ENCODE data around the gene ALOX15.

The ALOX15 gene

DNA sequence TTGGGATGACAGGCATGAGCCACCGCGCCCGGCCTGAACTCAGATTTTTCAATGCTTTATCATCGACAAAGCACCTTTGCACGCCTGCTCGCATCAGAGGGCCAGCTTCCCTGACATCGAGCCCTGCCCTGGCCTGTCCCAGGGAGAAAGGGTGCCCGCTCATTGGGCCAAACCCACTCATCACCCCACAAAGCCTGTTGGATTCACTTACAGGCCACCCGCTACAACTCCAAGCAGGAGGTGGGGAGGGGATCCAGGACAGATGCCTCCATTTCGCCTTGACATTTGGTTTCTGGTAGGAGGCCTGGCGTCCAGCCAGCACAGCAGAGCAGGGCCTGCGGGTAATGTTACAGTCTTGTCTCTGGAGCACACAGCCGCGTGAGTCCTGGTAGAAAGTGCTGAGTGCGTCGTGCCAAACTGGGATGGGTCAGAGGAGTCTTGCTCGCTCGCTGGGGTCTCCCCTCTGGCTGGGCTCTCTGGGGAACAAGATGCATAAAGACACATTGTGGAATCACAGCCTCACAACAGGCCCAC, 37.3 kb downstream of the ALOX15 start:
- Histone ChIP-seq H3K36me3 (no peaks in the 10 kb centered on the region), H3K4me1 (ENCODE audit: control insufficient read depth in 1 of 2, insufficient read depth in 1 of 2, low read depth in 1 of 2, low read length in 1 of 2) (no peaks in the 10 kb centered on the region), H3K9me3 (no peaks in the 10 kb centered on the region), H3K27ac (no peak overlapping the region), H3K4me3 (ENCODE audit: low read depth in 1 of 2, low read length in 1 of 2) (no peak overlapping the region), H3K27me3 (peaks cover 36% of the 10 kb centered on the region)
- TF ChIP-seq, protein P1, sequence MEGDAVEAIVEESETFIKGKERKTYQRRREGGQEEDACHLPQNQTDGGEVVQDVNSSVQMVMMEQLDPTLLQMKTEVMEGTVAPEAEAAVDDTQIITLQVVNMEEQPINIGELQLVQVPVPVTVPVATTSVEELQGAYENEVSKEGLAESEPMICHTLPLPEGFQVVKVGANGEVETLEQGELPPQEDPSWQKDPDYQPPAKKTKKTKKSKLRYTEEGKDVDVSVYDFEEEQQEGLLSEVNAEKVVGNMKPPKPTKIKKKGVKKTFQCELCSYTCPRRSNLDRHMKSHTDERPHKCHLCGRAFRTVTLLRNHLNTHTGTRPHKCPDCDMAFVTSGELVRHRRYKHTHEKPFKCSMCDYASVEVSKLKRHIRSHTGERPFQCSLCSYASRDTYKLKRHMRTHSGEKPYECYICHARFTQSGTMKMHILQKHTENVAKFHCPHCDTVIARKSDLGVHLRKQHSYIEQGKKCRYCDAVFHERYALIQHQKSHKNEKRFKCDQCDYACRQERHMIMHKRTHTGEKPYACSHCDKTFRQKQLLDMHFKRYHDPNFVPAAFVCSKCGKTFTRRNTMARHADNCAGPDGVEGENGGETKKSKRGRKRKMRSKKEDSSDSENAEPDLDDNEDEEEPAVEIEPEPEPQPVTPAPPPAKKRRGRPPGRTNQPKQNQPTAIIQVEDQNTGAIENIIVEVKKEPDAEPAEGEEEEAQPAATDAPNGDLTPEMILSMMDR (IDR thresholded peaks at IDR 0.05) = no peak

DNA sequence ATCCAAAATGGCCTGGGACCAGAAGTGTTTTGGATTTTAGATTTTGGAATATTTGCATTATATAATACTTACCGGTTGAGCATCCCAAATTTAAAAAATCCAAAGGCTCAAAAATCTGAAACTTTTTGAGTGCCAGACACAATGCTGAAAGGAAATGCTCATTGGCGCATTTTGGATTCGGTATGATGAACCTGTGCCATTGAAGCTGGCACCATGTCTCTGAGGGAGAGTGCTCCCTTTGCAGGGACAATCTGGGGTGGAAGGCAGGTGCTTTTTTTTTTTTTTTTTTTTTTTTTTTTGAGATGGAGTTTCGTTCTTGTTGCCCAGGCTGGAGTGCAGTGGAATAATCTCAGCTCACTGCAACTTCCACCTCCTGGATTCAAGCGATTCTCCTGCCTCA, 39.4 kb downstream of the ALOX15 start:
- H3K27me3 ChIP-seq = peaks cover 16% of the 10 kb centered on the region
- H3K4me1 ChIP-seq (ENCODE audit: control insufficient read depth in 1 of 2, insufficient read depth in 1 of 2, low read depth in 1 of 2, low read length in 1 of 2) = no peaks in the 10 kb centered on the region
- TF ChIP-seq, protein P1 (IDR thresholded peaks at IDR 0.05) = no peak
- H3K9me3 ChIP-seq = no peaks in the 10 kb centered on the region
- H3K27ac ChIP-seq = no peak overlapping the region
- no peak overlapping the region for H3K4me3 ChIP-seq (ENCODE audit: low read depth in 1 of 2, low read length in 1 of 2)
- H3K36me3 ChIP-seq = no peaks in the 10 kb centered on the region

DNA sequence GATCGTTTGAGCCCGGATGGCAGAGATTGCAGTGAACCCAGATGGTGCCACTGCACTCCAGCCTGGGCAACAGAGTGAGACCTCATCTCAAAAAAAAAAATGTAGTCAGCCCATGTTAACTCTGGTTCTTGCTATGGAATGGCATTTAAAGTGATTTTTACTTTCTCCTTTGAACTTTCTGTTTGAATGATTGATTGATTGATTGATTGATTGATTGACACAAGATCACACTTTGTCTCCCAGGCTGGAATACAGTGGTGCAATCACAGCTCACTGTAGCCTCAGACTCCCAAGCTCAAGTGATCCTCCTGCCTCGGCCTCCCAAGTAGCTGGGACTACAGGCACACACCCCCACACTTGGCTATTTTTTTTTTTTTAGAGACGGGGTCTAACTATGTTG, 40.2 kb downstream of the ALOX15 start:
- TF ChIP-seq, protein P1 (IDR thresholded peaks at IDR 0.05) = no peak
- Histone ChIP-seq H3K27ac (no peak overlapping the region), H3K4me1 (ENCODE audit: control insufficient read depth in 1 of 2, insufficient read depth in 1 of 2, low read depth in 1 of 2, low read length in 1 of 2) (no peaks in the 10 kb centered on the region), H3K4me3 (ENCODE audit: low read depth in 1 of 2, low read length in 1 of 2) (no peak overlapping the region), H3K9me3 (no peaks in the 10 kb centered on the region), H3K36me3 (no peaks in the 10 kb centered on the region), H3K27me3 (peaks cover 12% of the 10 kb centered on the region)

DNA sequence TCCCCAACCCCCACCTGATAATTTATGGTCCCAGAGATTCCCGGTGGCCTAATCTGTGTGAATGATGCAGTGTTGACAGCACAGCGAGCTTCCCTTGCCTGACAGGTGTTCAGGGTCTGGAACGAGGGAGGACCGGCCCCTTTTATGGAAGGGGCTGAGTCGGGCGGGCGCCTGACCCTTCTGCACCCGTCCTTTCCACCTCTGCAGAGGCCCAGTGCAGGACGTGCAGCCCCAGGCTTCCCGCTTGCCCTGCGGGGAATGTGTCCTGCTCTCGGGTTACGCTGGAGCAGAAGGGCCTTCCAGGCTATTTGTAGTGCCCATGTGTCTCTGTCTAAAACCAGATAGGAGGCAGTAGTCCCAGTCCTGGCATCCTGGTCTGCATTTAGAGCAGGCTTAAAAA, 40.9 kb downstream of the ALOX15 start:
- TF ChIP-seq, protein P1 (IDR thresholded peaks at IDR 0.05) = no peak
- no peaks in the 10 kb centered on the region for H3K9me3 ChIP-seq
- H3K27ac ChIP-seq = no peak overlapping the region
- no peaks in the 10 kb centered on the region for H3K4me1 ChIP-seq (ENCODE audit: control insufficient read depth in 1 of 2, insufficient read depth in 1 of 2, low read depth in 1 of 2, low read length in 1 of 2)
- peaks cover 14% of the 10 kb centered on the region for H3K27me3 ChIP-seq
- no peak overlapping the region for H3K4me3 ChIP-seq (ENCODE audit: low read depth in 1 of 2, low read length in 1 of 2)
- no peaks in the 10 kb centered on the region for H3K36me3 ChIP-seq

DNA sequence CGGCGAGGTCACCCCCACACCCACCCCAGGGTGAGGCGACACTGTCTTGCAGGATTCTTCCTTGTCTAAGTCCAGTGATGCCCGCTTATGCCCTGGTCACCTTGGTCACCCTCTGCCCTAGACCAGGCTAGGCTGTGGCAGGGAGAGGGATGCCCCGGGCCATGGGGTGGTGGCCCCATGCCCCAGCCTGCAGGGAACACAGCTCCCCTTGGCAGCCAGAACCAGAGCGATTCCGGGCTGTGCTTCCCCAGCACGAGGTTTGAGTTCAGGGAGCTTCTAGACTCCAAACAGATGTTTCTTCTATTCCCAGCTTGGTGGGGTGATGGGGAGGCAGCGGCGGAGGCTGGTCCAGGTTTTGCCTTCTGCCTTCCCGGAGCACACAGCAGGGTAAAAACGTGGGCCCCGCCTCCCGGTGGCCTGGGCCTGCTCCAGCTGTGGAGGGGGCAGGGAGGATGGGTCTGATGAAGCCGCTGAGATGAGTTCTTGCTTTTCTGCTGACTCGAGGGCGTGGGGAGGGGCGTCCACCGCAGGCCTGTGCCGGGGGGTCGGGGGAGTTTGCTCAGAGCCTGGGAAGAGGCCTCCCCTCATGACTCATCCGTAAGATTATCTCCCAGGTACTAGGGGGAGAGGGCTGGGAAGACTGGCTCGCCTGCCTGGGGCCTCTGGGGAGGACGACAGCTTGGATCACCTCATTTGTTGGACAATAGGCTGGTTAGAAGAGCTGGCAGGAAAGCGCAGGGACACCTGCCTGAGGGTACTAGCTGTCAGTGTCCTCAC, 41.8 kb downstream of the ALOX15 start:
- TF ChIP-seq, protein P1 (IDR thresholded peaks at IDR 0.05) = no peak
- Histone ChIP-seq H3K36me3 (no peaks in the 10 kb centered on the region), H3K9me3 (no peaks in the 10 kb centered on the region), H3K4me3 (ENCODE audit: low read depth in 1 of 2, low read length in 1 of 2) (no peak overlapping the region), H3K27ac (no peak overlapping the region), H3K27me3 (peaks cover 23% of the 10 kb centered on the region), H3K4me1 (ENCODE audit: control insufficient read depth in 1 of 2, insufficient read depth in 1 of 2, low read depth in 1 of 2, low read length in 1 of 2) (no peaks in the 10 kb centered on the region)

Data from neutrophil (primary cell).